Trophoblast cell (in vitro differentiated cells and primary cell): ENCODE measurements around the gene LDB3.

Experiments used
- DNase-seq, 2 donors: peaks; one replicate each; pipeline ENCODE4 v3.0.0-alpha.2; 2016
- H2AFZ ChIP-seq: 2 replicates; pipeline ENCODE4 v1.6.1; 2013; ENCODE audit warnings: low read length, moderate library complexity, mild to moderate bottlenecking; ENCODE audit not compliant: insufficient read depth, poor library complexity
- H2AK5ac ChIP-seq: 2 replicates; pipeline ENCODE4 v1.6.1; 2013; ENCODE audit warnings: mild to moderate bottlenecking, low read length
- H2BK120ac ChIP-seq: 2 replicates; pipeline ENCODE4 v1.6.1; 2013; ENCODE audit warnings: low read length, mild to moderate bottlenecking, moderate library complexity; ENCODE audit not compliant: insufficient read depth, poor library complexity
- H2BK12ac ChIP-seq: 2 replicates; pipeline ENCODE4 v1.6.1; 2013; ENCODE audit warnings: mild to moderate bottlenecking, low read length, moderate library complexity
- H2BK5ac ChIP-seq: 2 replicates; pipeline ENCODE4 v1.6.1; 2013; ENCODE audit warnings: low read length, low read depth, moderate library complexity, mild to moderate bottlenecking; ENCODE audit not compliant: poor library complexity
- H3K14ac ChIP-seq: 2 replicates; pipeline ENCODE4 v1.6.1; 2013; ENCODE audit warnings: mild to moderate bottlenecking, low read length
- H3K18ac ChIP-seq: 2 replicates; pipeline ENCODE4 v1.6.1; 2013; ENCODE audit warnings: mild to moderate bottlenecking, low read length
- H3K23ac ChIP-seq: 2 replicates; pipeline ENCODE4 v1.6.1; 2013; ENCODE audit warnings: low read length
- H3K27ac ChIP-seq: 2 replicates; pipeline ENCODE4 v1.5.1; 2013; ENCODE audit warnings: low read depth, mild to moderate bottlenecking, inconsistent platforms, low read length, moderate library complexity
- H3K27me3 ChIP-seq: 2 replicates; pipeline ENCODE4 v1.6.1; 2013; ENCODE audit warnings: inconsistent platforms, mild to moderate bottlenecking, low read length, moderate library complexity; ENCODE audit not compliant: insufficient read depth
- H3K36me3 ChIP-seq, 2 experiments: 1 replicate in 1 of 2; 2 replicates in 1 of 2; pipeline ENCODE4 v1.6.1; 2013; ENCODE audit warnings: low read length in 2 of 2, mild to moderate bottlenecking in 2 of 2, moderate library complexity in 1 of 2; ENCODE audit not compliant: insufficient read depth in 2 of 2, control insufficient read depth in 1 of 2
- H3K4ac ChIP-seq: 2 replicates; pipeline ENCODE4 v1.6.1; 2013; ENCODE audit warnings: low read depth, mild to moderate bottlenecking, low read length, moderate library complexity
- H3K4me1 ChIP-seq, 2 experiments: 1 replicate in 1 of 2; 2 replicates in 1 of 2; pipeline ENCODE4 v1.6.1; 2013; ENCODE audit warnings: low read length in 2 of 2, mild to moderate bottlenecking in 2 of 2, moderate library complexity in 1 of 2; ENCODE audit not compliant: insufficient read depth in 2 of 2, control insufficient read depth in 1 of 2
- H3K4me2 ChIP-seq: 2 replicates; pipeline ENCODE4 v1.6.1; 2013; ENCODE audit warnings: inconsistent platforms, mild to moderate bottlenecking, low read length, moderate library complexity
- H3K4me3 ChIP-seq: 2 replicates; pipeline ENCODE4 v1.5.1; 2013; ENCODE audit warnings: mild to moderate bottlenecking, low read depth, low read length, inconsistent platforms
- H3K79me1 ChIP-seq: one replicate; pipeline ENCODE4 v1.6.1; 2013; ENCODE audit warnings: low read length
- H3K79me2 ChIP-seq: 2 replicates; pipeline ENCODE4 v1.6.1; 2013; ENCODE audit warnings: low read length, mild to moderate bottlenecking; ENCODE audit not compliant: control insufficient read depth, insufficient read depth, poor library complexity
- H3K9ac ChIP-seq: 2 replicates; pipeline ENCODE4 v1.6.1; 2013; ENCODE audit warnings: mild to moderate bottlenecking, low read length
- H3K9me3 ChIP-seq: 2 replicates; pipeline ENCODE4 v1.6.1; 2013; ENCODE audit warnings: low read depth, mild to moderate bottlenecking, control low read depth, inconsistent platforms, low read length; ENCODE audit not compliant: insufficient read depth
- H4K12ac ChIP-seq: 2 replicates; pipeline ENCODE4 v1.6.1; 2013; ENCODE audit warnings: low read depth, mild to moderate bottlenecking, low read length, moderate library complexity
- H4K8ac ChIP-seq: 2 replicates; pipeline ENCODE4 v1.6.1; 2013; ENCODE audit warnings: low read depth, mild to moderate bottlenecking, low read length, moderate library complexity
- H4K91ac ChIP-seq: one replicate; pipeline ENCODE4 v1.6.1; 2013; ENCODE audit warnings: low read depth, mild to moderate bottlenecking, low read length, moderate library complexity
- WGBS: extraction: QIAGEN DNeasy Blood & Tissue Kit; methylation state at CpG from one replicate; pipeline ENCODE4 v1.1.7; 2013; ENCODE audit warnings: missing lambda C conversion rate; ENCODE audit not compliant: insufficient read length, insufficient coverage; ENCODE audit errors: extremely low coverage; 5-methylcytosine and 5-hydroxymethylcytosine counted together

LDB3 gene

DNA sequence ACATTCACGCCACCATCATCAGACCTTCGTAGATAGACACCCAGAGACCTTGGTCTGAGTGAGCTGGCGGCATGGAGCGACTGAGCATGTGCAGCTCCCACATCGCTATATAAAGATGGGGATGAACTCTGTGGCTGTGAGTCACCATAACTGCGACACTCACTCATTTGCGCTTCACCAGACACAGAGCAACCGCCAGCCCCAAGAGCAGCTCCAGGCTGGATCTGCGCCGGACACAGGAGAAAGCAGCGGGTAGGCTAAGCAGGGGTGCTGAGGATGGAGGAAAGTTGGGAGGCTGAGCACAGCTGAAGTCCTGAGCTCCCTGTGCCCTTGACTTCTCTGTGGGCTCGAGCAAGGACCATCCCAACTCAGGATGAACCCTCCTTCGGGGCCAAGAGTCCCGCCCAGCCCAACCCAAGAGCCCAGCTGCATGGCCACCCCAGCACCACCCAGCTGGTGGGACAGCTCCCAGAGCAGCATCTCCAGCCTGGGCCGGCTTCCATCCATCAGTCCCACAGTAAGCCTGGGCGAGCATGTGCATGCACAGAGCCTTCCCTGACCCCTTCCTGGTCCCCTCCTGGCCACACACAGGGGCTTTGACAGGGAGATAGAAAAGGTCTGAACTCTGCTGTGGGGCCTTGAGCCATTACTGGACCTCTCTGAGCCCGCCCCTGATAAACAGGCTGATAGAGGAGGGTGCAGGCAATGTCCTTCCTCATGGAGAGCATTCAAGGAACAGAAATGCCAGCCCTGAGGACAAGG lies 13.7 kb upstream of the LDB3 start, which contains the start of gene OPN4:
Gene OPN4 (plus strand): TSS at position 137 of the 762 bp plus-strand sequence. CDS start 237 bp downstream, at position 374.
- Histone ChIP-seq H2BK120ac (no peak within 1 kb of the TSS), H3K18ac (no peak within 1 kb of the TSS), H4K8ac (no peak within 1 kb of the TSS), H3K4ac (no peak within 1 kb of the TSS), H3K27me3 (no peaks in the 10 kb centered on the region), H3K4me2 (no peak within 1 kb of the TSS), H3K23ac (peak within 1 kb of the TSS; percentile 7), H2BK5ac (no peak within 1 kb of the TSS), H3K27ac (no peak within 1 kb of the TSS), H3K4me1 (peaks cover 0 to 2% of the 10 kb centered on the region in 2 experiments), H4K91ac (no peak within 1 kb of the TSS), H3K79me1 (no peaks in the 10 kb centered on the region), H3K36me3 (no peaks in the 10 kb centered on the region), H2BK12ac (no peak within 1 kb of the TSS), H3K79me2 (no peaks in the 10 kb centered on the region), H2AFZ (no peak within 1 kb of the TSS), H3K9ac (no peak within 1 kb of the TSS), H3K9me3 (peaks cover 1% of the 10 kb centered on the region), H2AK5ac (no peak within 1 kb of the TSS), H3K4me3 (no peak within 1 kb of the TSS), H3K14ac (no peak within 1 kb of the TSS), H4K12ac (no peak within 1 kb of the TSS)
- no peak for DNase-seq
- WGBS = no CpG with 5 or more reads among the region's 17 CpGs

DNA sequence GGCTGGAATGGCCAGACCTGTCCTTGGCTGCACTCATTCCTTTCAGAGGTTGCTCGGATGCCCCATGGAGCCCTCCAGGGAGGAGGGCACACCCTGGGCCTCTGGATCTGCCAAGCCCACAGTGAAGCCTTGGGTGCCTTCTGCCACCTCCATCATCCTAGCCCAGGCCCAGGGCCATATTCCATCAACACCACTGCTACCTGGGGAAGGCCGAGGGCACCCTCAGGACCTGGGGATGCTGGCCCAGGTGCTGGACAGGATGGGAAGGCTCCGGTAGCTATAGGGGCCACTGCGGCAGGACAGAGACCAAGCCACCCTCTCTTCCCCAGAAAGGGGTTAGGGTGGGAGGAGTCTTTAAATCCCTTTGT lies 13.2 kb upstream of the LDB3 start:
- Histone ChIP-seq H4K91ac (no peak overlapping the region), H2BK5ac (no peak overlapping the region), H3K4me2 (no peak overlapping the region), H3K79me2 (no peaks in the 10 kb centered on the region), H2AFZ (no peak overlapping the region), H3K27ac (no peak overlapping the region), H3K14ac (no peak overlapping the region), H2AK5ac (no peak overlapping the region), H3K36me3 (no peaks in the 10 kb centered on the region), H3K4ac (no peak overlapping the region), H3K79me1 (no peaks in the 10 kb centered on the region), H4K12ac (no peak overlapping the region), H2BK120ac (no peak overlapping the region), H3K23ac (no peak overlapping the region), H3K9me3 (peaks cover 1% of the 10 kb centered on the region), H3K27me3 (no peaks in the 10 kb centered on the region), H3K4me1 (peaks cover 0 to 2% of the 10 kb centered on the region in 2 experiments), H2BK12ac (no peak overlapping the region), H4K8ac (no peak overlapping the region), H3K4me3 (no peak overlapping the region), H3K9ac (no peak overlapping the region), H3K18ac (no peak overlapping the region)
- DNase-seq = no peak
- WGBS = no CpG with 5 or more reads among the region's 4 CpGs

DNA sequence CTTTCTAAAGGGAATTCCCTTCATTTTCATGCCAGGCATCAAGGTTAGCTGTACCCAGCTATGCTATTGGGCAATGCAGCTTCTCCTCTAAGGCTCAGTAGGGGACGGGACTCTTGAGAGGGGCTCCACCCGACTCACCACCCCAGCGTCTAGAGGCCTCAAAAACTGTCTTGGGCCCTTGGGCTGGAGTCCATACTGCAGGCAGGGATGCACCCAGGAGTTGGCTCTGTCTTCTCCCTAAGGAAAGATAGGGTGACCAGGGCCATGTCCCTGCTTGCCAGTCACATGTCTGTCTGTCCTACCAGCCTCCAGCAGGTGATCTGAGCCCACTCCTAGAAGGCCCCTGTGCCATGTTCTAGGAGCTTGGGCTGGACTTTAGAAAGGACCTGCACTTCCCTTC lies 12.7 kb upstream of the LDB3 start:
- Histone ChIP-seq H3K27ac (no peak overlapping the region), H3K79me1 (no peaks in the 10 kb centered on the region), H2AFZ (no peak overlapping the region), H3K36me3 (no peaks in the 10 kb centered on the region), H3K4me2 (no peak overlapping the region), H4K12ac (no peak overlapping the region), H3K79me2 (no peaks in the 10 kb centered on the region), H3K9me3 (peaks cover 1% of the 10 kb centered on the region), H3K4me1 (peaks cover 0 to 2% of the 10 kb centered on the region in 2 experiments), H4K8ac (no peak overlapping the region), H3K4me3 (no peak overlapping the region), H4K91ac (no peak overlapping the region), H3K14ac (no peak overlapping the region), H3K9ac (no peak overlapping the region), H2AK5ac (no peak overlapping the region), H3K4ac (no peak overlapping the region), H2BK12ac (no peak overlapping the region), H2BK120ac (no peak overlapping the region), H3K23ac (no peak overlapping the region), H2BK5ac (no peak overlapping the region), H3K18ac (no peak overlapping the region), H3K27me3 (no peaks in the 10 kb centered on the region)
- no CpG with 5 or more reads among the region's 3 CpGs for WGBS
- no peak for DNase-seq

DNA sequence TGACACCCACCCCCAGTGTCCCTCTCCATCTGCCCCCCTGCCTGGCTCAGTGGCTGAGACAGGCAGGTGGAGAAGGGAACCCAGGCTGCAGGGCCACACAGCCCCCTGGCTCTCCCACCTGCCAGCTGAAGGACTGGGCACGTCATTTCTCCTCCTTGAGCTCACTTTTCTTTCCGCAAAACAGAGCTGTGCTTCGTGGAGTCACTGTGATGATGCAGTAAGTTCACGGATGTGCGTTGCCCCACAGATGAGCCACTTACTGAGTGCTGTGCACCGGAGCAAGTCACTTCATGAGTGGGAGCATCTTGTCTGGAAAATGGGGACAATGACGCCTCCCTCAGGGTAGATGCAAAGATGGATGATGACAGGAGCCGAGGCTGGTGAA lies 11.3 kb upstream of the LDB3 start:
- Histone ChIP-seq H3K18ac (no peak overlapping the region), H4K12ac (no peak overlapping the region), H3K14ac (no peak overlapping the region), H2BK120ac (no peak overlapping the region), H4K91ac (no peak overlapping the region), H2AK5ac (no peak overlapping the region), H3K27ac (no peak overlapping the region), H3K9me3 (peaks cover 1% of the 10 kb centered on the region), H3K79me1 (no peaks in the 10 kb centered on the region), H2BK12ac (no peak overlapping the region), H2AFZ (no peak overlapping the region), H3K27me3 (no peaks in the 10 kb centered on the region), H3K4me2 (no peak overlapping the region), H3K4me1 (no peaks in the 10 kb centered on the region), H3K36me3 (no peaks in the 10 kb centered on the region), H3K79me2 (no peaks in the 10 kb centered on the region), H3K4me3 (no peak overlapping the region), H3K4ac (no peak overlapping the region), H2BK5ac (no peak overlapping the region), H4K8ac (no peak overlapping the region), H3K9ac (no peak overlapping the region), H3K23ac (no peak overlapping the region)
- no CpG with 5 or more reads among the region's 8 CpGs for whole genome bisulfite sequencing
- no peak for DNase-seq
